SH-SY5Y (cell line): ENCODE results near the gene SAPCD1.

Experiments used
- GATA2 ChIP-seq: IDR thresholded peaks from 2 replicates; pipeline ENCODE4 v1.6.1; 2011; ENCODE audit warnings: mild to moderate bottlenecking, low read depth, low read length
- GATA3 ChIP-seq: IDR thresholded peaks from 2 replicates; pipeline ENCODE4 v1.6.1; 2011; ENCODE audit warnings: low read depth, mild to moderate bottlenecking, low read length, moderate library complexity

DNA sequence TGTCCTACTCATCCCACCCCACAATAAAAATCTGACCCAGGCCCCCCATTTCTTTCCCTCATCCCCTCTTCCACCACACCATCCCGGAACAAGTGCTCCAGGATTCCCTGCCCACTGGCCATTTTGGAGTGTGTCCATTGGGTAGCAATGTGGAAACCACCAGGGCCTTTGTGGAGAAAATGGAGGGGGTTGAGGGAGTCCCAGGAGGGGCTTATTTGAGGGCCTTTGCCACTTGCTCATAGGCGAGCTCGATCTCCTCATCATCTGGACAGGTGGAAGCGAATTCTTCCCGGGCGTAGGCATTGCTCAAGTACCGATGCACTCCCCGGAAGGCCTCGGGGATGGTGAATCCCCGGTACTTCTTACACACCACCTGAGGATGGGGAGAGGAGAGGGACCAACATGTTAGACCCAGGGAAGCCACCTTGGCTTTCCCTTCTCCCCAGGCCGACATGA is 31.8 kb upstream of the SAPCD1 start:
- TF ChIP-seq GATA3 (no peak), GATA2 (no peak)
